Left lobe of liver (tissue), 2 donors: ENCODE data around the gene PIK3CD. TPM values are rescaled to one million over a fixed set of nuclear protein-coding genes. Genes with fewer than 3 reads are reported as not detected.
"Not testable (repeated sequence)": the region's sequence is repeated elsewhere in the genome, so short reads cannot be mapped to it uniquely, and the experiment has no call there.

Source experiments
- ATAC-seq: fragments of 200-7000 bp; cut with Tn5 transposase; one replicate; pipeline ENCODE4 v1.9.1; 2020; ENCODE audit warnings: mild to moderate bottlenecking, moderate library complexity
- DNase-seq: peaks from one replicate; pipeline ENCODE4 v3.0.0-alpha.2; 2020; ENCODE audit warnings: low spot score
- total RNA-seq: library from RNA; stranded (reverse); gene quantifications from one replicate; pipeline ENCODE4 v1.2.1, GENCODE V29; 2021
- donor health status: DM: no; HTN: no; CAD: no; lungs with moderate emphysema.
- donor health status: DM: no; HTN: yes; CAD: no.

PIK3CD gene
- total RNA-seq, 1 donor from 2014 or later: 2.6 TPM

GRCh38 chr1:9730096-9730901 lies 78.8 kb downstream of the PIK3CD start:
- peak; percentile 56 for ATAC-seq
- no peak for DNase-seq

- no peak for DNase-seq
- no peak for ATAC-seq
Observed at GRCh38 chr1:9731051-9731537, 79.6 kb downstream of the PIK3CD start.

GRCh38 chr1:9731561-9731960 lies 80.0 kb downstream of the PIK3CD start:
- DNase-seq (no peak), ATAC-seq (no peak)

- peak; percentile 41 for ATAC-seq
- DNase-seq: no peak
Observed at GRCh38 chr1:9732123-9732971, 80.8 kb downstream of the PIK3CD start.

- ATAC-seq: no peak
- no peak for DNase-seq
Observed at GRCh38 chr1:9733160-9733789, 81.7 kb downstream of the PIK3CD start.

- DNase-seq (no peak), ATAC-seq (no peak)
Observed at GRCh38 chr1:9735800-9736199, 84.3 kb downstream of the PIK3CD start.

GRCh38 chr1:9736241-9736640 lies 84.7 kb downstream of the PIK3CD start:
- ATAC-seq: no peak
- DNase-seq: no peak

GRCh38 chr1:9737057-9737456 lies 85.5 kb downstream of the PIK3CD start:
- DNase-seq (no peak), ATAC-seq (peak; percentile 54)

GRCh38 chr1:9737671-9738070 lies 86.1 kb downstream of the PIK3CD start:
- DNase-seq (no peak), ATAC-seq (no peak)

GRCh38 chr1:9744106-9744799 lies 92.7 kb downstream of the PIK3CD start:
- no peak for ATAC-seq

GRCh38 chr1:9746211-9746610 lies 94.7 kb downstream of the PIK3CD start:
- DNase-seq: no peak
- no peak for ATAC-seq

More at GRCh38 chr1:9744106-9744799, 92.7 kb downstream of the PIK3CD start:
- DNase-seq: no peak

- ATAC-seq (no peak), DNase-seq (no peak)
Observed at GRCh38 chr1:9746651-9747050, 95.1 kb downstream of the PIK3CD start.

- DNase-seq, ATAC-seq: not testable (repeated sequence)
Observed at GRCh38 chr1:9748391-9748790, 96.9 kb downstream of the PIK3CD start.

- no peak for DNase-seq
Observed at GRCh38 chr1:9749361-9749760, 97.8 kb downstream of the PIK3CD start.

GRCh38 chr1:9751971-9752370 lies 100.4 kb downstream of the PIK3CD start:
- ATAC-seq (no peak), DNase-seq (no peak)

More at GRCh38 chr1:9749361-9749760, 97.8 kb downstream of the PIK3CD start:
- ATAC-seq: no peak

- ATAC-seq (no peak), DNase-seq (no peak)
Observed at GRCh38 chr1:9753121-9753531, 101.6 kb downstream of the PIK3CD start.

GRCh38 chr1:9755441-9755995 lies 104.0 kb downstream of the PIK3CD start:
- ATAC-seq (no peak), DNase-seq (no peak)

- DNase-seq (no peak), ATAC-seq (no peak)
Observed at GRCh38 chr1:9758559-9759121, 107.1 kb downstream of the PIK3CD start.

- no peak for DNase-seq
- peak; percentile 89 for ATAC-seq
Observed at GRCh38 chr1:9759939-9760338, 108.4 kb downstream of the PIK3CD start.

GRCh38 chr1:9760824-9761223 lies 109.3 kb downstream of the PIK3CD start:
- no peak for DNase-seq
- ATAC-seq: no peak
